Right renal pelvis (tissue), 4 donors: Measurements from ENCODE around the gene UBE2E1. TPM values are rescaled to one million over a fixed set of nuclear protein-coding genes. Genes with fewer than 3 reads are reported as not detected.
A peak's percentile ranks its signal among the peaks of the same experiment; 100 is the strongest.

Source experiments
- DNase-seq, 4 donors: peaks; one replicate each; pipeline ENCODE4 v3.0.0-alpha.2; 2013; ENCODE audit warnings: low read depth in 4 of 4, low spot score in 3 of 4, missing footprints in 1 of 4
- polyA plus RNA-seq, 4 donors: library from polyadenylated mRNA; unstranded; fragments of 120-200 nt; gene quantifications; one replicate each; pipeline ENCODE4 v1.2.1, GENCODE V29; 2013; ENCODE audit not compliant: insufficient read length in 4 of 4

The UBE2E1 gene
- 100 to 1,000 TPM; 144 to 181 (median 164) TPM for polyA plus RNA-seq

DNA sequence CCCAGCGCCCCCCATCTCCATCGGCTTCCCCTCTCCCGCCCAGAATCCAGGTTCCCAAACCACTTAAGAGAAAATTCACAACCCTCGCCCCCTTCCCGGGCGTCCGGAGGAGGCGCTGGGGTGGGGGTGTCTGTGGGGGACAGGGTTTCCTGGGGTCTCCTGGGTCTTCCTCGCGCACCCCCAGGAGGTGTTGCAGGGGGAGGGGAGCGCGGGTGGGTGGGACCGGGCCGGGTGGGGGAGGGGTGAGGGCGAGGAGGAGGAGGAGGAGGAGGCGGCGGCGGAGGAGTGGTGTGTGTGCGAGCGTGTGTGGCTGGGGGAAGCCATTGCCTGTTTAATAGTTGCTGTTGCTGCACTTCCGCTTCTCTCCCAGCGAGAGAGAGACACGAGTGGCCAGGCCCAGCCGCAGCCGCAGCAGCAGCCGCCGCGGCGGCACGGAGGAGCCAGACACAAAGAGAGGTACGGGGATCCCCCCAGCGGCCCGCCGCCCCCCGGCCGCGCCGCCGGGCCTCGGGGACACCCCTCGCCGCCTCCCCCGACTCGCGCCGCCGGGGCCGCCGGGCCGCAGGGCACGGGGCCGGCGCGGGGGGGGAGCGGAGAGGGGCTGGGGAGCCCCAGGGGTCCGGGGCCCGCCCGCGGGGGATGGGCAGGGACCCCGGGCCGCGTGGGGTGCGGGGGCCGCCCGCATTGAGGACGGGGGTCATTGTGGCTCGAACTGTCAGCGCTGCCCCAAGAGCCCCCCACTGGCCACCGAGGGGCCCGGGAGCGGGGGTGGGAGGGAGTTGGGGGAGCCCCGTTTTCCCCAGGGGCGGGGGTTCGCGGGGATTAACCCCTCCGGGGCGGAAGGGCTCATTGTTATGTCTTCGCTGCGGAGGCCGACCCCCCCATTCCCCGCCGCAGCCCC, at the start of gene UBE2E1:
UBE2E1 (plus strand) TSS at position 323 of the 901 bp plus-strand sequence. CDS start 1,315 bp downstream, outside the sequence.
- DNase-seq = peak in 1 of 4 donors; percentile 48

DNA sequence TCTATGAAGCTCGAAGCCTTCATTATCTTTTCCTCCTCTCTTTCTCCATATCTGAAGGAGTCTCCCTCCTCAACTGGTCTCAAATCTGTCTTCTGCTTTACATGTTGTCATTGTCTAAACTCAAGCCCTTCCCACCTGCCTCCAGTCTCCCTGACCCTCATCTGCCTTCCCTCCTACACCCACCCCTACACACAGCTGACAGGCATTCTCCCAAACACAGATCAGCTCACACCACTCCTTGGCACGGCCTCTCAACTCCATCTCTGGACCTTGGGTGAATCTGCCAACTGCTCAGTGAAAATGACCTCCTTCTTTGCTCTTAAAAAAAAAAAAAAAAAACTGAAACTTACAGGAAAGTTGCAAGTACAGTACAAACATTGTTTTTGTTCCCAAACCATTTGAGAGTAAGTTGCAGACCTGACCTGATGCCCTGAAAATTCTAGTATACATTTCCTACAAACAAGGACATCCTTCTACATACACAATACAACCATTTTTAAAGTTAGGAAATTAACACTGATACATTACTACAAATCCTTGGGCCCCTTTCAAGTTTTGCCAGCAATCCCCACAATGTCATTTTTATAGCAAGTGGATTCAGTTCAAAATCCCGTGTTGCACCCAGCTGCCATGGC, 49.4 kb upstream of the UBE2E1 start:
- DNase-seq = no peak

DNA sequence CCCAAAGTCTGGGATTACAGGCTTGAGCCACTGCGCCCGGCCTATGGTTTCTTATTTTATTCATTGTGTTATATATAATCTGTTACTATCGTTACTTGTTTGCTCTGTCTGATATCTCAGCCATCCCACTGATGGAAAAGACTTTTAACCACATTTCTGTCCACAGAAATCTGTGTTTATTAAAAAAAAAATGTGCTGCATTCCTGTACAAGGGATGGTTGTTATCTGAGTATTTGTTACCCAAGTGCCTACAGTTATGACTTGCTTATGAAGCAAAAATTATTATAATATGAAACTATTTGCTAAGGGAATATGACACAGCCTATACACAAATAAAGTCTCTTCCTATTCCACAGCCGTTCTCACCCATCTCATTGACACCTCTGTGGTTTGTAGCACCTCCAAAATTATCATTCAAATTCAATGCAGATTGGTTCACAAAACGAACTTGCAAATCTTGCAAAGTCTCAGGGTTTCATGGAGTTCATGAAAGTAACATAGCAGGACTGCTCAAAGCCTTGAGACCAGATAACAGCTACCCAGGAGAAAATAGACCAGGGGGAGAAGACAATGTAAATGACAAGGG, 47.4 kb upstream of the UBE2E1 start:
- DNase-seq = no peak

DNA sequence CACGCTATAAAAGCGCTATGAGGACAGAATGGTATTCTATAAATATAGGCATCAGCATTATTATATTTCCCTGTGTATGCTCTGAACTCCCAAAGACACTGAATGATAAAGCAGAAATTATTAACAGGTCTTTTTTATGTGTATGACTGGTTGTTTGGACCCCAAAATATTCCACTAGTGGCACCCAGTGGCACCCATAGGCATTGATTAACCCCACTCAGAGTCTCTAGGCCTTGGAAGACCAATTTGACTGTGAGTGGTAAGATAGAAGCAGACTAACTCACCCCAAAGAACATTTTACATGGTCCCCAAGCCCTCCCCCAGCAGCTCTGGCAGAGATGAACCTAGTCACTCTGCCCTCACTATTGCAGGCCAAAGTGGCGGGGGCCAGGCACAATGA, 45.4 kb upstream of the UBE2E1 start:
- DNase-seq = no peak

DNA sequence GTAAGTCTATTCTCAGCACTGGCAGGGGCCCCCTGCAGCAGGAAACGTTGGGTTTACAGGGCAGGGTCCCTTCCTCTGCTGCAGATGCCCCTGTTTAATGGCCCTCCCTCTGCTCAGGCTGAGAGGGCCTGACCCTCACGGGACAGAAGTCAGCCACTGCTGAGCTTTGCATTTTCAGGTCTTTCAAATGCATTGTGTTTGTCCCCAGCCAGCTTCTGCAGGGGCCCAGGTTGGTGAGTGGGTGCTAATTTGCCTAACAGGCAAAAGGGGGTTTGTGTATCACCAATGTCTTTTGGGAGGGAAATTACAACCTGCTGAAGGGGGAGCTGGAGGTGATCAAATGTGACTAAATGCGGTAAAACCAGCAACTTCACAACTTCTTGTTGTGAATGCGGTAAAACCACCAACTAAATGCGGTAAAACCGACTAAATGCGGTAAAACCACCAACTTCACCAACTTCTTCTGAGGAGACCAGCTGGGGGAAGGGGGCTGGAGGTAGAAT, 44.8 kb upstream of the UBE2E1 start:
- no peak for DNase-seq

DNA sequence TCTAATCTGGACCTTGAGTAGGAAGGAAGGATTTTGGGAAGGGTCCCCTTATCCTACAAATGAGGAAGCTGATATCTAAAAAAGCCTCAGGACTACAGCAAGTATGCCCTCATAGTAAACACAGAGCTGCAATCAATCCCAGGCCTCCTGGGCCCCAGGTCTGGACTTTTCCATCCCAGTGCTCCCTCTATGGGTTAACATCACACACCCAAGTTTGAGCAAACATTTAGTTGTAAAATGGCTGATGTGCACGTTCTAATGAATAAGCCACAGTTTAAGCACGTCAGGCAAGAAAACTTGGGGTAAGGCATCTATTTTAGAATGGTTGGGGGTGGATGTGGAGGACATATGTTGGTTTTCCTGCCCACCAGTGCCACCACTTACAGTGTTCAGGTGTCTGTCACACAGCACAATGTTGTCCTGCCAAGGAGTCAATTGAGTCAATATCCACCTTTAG, 44.3 kb upstream of the UBE2E1 start:
- DNase-seq = no peak

DNA sequence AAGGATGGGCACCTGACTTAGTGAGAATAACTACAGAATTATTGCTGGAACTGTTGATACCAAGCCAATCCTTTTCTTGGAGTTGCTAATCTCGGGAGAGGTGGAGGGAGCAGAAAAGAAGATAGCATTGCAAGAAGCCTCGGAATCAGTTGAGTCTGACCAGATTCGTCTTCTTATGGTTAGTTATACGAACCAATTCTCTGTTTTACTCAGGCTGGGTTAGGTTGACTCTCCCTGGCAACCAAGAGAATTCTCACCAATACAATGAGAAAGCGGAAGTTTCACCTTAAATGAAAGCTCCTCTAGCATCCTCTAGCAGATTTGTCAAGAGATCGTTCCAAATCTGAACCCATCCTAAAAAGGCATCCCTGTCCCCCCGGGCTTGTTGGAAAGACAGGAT, 43.5 kb upstream of the UBE2E1 start:
- no peak for DNase-seq

DNA sequence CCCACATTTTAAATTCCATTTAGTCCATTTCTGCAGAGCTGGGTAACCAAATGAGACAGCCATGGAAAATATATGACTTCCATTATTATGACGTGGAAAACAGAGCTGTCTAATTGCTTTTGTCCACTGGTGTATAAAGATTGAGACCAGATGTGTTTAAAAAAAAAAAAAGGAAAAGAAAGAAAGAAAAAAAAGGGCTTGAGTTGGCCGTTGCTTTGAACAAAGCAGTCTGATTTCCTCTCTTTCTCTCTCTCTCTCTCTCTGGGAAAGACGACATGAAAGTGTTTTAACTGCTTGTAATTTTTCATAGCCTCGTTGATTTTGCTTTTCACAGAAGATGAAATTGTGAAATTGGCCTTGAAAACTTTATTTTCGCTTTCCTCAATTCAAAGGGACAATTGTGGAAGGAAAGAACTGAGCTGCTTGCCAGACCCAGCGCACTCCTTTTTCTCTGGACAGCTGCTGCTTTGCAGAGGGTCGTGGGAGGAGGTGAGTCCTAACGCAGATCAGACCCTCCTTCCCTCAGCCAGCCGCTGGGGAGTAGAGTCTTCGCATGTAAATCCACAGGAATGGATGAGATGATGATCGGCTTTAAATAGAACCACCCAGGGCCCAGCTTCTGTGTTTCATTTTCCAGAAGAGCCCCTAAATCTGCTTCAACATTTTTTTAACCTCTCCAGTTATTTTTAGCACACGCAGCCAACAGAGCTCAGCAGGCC, 42.8 kb upstream of the UBE2E1 start:
- no peak for DNase-seq

DNA sequence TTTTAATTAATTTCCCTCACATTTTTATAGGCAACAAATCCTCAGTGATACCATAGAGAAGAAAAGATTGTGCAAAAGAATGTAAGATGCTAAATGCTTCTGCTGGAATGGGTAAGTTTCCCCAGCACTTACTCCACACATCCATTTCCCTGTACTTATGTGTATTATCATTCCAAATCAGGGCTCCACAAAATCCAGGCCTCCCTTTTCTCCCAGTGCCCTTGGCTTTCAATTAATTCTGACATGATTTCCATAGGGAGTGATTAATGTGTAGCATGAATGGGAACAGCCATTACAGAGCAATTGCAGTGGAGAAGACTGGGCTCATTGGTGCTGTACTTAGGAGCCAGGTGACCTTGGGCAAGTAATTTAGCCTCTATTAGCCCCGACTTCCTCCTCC, 41.3 kb upstream of the UBE2E1 start:
- DNase-seq = no peak

DNA sequence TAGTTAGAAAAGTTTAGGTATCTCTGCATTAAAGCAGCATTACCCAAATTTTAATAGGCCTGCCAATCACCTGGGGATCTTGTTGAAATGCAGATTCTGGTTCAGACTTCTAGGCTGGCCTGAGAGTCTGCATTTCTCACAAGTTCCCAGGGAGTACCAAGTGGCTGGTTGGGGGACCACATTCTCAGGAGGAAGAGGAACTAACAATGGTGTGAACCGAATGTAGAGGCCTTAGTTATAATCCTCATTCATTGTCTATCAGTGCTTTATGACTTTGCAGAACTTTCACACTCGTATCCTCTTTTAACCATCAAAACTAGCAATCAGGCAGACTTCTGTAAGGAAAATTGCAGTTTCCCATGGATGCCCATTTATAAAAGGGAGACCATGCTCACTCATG, 38.2 kb upstream of the UBE2E1 start:
- DNase-seq = no peak

DNA sequence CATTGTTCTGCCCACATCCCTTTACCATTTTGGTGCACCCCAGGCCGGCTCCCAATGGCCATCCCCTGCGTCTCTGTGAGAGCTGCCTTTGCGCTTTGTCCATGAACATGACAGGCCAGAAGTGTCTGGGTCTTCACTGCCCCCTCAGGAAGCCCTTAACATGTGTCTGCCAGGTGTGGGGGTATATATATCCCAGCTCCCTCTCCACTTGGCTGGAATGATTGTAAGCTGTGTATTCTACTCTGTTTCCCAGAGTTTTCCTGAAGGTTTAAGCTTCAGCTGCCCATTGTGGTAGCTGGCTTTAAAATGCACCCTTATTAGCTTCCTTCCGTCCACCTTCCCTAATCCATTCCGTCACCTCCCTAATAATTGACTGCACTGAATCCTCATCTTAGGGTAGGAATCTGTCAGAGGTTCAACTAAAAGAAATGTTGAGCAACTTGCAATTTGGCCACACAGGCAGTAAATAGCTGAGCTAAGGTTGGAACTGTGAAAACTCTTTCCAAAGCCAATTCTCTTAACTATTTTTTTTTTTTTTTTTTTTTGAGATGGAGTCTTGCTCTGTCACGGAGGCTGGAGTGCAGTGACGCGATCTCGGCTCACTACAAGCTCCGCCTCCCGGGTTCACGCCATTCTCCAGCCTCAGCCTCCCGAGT, 30.4 kb upstream of the UBE2E1 start:
- no peak for DNase-seq

DNA sequence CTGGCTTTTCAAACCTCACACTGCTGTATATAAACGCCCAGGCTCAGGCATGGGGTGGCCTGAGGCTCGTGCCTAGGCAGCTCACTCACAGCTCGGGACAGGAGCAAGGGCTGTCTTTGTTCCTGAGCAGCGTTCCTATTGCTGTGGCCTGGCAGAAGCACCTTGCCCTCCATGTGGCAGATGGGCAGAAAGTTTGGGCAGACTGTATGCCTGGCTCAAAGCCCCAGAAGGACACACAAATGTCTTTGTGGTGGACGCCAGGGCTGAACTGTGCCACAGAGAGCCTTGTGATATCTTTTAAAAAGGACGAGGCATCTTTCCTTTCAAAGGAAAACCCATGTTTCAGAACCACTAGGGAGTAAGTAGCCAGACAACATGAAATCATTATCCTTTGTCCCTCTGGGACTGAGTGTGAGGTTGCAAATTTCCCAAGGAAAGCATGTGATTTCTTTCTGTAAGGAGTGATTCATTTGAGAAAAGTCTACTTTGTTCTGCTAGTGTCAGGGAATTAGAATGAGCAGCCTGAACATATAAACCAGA, 29.3 kb upstream of the UBE2E1 start:
- DNase-seq = no peak

DNA sequence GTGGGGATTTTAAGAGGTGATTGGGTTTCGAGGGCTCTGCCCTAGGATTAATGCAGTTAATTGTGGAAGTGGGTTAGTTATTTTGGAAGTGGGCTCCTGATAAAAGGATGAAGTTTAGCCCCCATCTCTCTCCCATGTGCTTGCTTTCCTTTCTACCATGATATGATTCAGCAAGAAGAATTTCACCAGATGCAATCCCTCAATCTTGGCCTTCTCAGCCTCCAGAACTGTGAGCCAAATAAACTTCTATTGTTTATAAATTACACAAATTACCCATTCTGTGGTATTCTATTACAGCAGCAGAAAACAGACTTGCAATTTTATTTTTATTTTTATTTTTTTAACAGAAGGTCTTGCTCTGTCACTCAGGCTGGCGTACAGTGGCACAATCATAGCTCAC, 27.3 kb upstream of the UBE2E1 start:
- DNase-seq = peak in 1 of 4 donors; percentile 49

DNA sequence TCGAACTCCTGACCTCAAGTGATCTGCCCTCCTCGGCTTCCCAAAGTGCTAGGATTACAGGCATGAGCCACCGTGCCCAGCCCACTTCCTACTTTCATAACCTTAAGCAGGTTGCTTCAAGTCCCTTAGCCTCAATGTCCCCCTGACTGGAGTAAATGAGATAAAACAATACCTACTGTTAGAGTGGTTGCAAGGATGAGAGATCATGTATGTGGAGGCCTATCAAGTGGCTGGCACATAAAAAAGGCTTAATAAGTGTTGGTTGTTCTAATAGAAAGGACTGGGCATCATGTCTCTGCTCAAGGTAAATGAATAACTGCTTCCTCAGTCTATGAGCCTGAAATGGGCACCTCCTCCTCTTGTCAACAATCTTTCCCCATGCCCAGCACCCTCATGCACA, 25.9 kb upstream of the UBE2E1 start:
- DNase-seq = no peak

DNA sequence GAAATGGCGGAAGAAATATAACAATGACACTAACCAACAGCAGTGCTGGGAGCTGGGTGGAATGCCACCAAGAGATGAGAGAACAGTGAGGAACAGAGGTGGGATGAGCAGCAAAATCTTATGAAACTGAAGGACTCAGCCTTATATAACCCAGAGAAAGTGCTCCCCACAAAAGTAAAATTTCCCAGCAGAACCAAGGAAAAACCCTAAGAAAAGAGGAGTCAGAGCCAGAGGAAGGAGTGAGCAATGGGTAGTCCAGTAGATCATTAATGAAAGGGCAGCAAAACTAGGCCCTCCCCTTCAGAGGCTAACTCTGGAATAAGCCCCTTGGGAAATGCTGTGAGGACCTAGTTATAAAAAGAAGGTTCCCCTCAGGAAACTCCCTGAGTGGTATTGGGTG, 24.7 kb upstream of the UBE2E1 start:
- DNase-seq = no peak

DNA sequence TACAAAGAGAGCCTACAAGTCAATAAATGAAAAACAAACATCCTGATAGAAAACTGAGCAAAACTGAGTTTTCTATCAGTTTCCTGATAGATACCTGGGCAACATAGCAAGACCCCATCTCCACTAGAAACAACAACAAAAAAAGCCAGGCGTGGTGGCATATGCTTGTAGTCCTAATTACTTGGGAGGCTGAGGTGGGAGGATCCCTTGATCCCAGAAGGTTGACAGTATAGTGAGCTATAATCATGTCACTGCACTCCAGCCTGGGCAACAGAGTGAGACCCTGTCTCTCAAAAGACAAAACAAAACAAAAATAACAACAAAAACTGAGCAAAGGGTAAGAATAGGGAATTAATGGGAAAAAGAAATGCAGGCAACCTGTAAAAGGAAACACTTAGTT, 23.9 kb upstream of the UBE2E1 start:
- DNase-seq = no peak

DNA sequence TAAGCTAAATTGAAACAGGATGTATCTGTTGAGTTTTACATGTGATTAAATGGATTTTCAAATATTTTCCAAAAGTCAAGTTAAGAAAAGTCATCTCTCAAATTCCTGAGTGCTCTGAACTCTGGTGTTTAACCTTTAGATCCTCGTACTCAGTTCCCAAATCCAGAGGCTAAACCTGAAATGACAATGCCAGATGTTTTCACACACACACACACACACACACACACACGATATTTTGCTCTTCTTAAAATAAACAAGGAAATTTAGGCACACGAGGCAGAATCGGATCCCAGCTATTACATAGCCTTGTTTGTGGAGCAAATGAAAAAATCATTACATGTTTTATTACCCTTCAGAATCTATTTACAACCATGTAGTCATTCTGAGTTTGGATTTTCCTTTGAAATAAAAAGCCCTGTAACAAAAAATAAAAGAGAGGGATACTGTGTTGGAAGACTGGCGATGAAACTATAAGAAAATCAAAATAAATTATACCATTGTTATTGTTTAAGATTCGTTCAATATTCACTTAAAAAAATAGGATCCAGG, 20.6 kb upstream of the UBE2E1 start:
- no peak for DNase-seq

DNA sequence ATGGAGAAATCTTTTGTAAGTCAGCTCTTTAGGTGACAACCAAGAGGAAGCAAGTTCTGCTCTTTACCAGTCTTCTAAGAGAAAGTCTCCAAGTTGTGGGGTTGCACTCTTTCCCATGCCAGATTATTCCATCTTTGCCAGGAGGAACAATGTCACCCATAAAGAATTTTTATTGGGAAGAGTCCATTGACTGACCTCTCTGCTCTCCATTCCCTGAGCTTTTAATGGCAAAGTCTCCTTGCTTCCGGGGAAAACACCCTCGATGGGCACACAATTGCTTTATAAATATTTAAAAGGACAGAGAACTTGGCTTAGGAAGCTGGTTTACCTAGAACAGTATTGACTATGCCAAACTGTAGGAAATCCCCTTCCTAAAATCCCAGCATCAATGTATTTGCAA, 19.9 kb upstream of the UBE2E1 start:
- DNase-seq = no peak

DNA sequence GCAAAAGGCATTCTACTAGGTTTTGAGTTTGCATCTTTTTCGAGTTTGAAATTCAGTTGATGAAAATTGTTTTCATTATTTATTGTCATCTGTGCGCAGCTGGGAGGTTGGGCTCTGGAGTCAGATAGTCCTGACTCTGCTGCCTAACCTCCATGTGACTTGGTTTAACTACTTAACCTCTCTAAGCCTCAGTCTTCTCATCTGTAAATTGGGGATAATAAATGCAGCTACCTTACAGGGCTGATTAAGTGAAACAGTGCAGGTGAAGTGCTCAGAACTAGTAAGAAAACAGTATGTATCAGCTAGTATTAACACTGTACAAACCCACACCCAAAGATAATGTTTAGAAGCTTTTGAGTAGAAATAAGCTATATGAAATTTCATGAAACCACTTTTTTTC, 14.1 kb upstream of the UBE2E1 start:
- no peak for DNase-seq
